Measurements from ENCODE around the gene NUPR1. TPM values are rescaled to one million over a fixed set of nuclear protein-coding genes. Genes with fewer than 3 reads are reported as not detected.

NUPR1 gene
- polyA plus RNA-seq, 1 of the 3 experiments (the other 2 are of a cell fraction): 0.61 TPM

DNA sequence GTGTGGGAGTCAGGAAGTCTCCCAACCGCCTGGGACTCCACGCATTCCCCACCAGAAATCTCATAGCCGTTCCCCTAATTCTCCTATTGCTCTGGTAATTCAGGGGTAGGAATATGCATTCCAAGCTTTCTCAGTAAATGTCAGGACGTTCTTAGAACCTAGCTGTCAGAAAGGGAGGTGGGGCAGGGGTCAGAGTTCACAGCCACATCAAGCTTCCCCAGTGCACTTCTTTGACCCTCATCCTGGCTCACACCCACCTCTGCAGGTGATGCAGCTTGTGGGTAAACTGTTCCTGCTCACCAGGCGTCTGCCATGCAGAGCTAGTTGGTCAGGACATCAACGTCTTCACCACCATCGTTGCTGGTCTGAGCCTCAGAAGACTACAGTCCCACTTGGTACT is 18.1 kb downstream of the NUPR1 start:
- Histone ChIP-seq H3K4me3 (ENCODE audit: low read depth in 2 of 2, low read length in 1 of 2) (no peak overlapping the region), H3K9me2 (no peaks in the 10 kb centered on the region), H3K4me2 (no peak overlapping the region), H3K9ac (no peak overlapping the region), H3F3A (replicated peaks; ENCODE audit: insufficient read depth) (no peaks in the 10 kb centered on the region), H2AFZ (ENCODE audit: low read depth) (no peak overlapping the region), H3K9me3 (no peaks in the 10 kb centered on the region), H3K4me1 (ENCODE audit: control insufficient read depth in 1 of 2, insufficient read depth in 2 of 2, low read depth in 1 of 2, low read length in 1 of 2) (no peaks in the 10 kb centered on the region), H3K79me2 (ENCODE audit: insufficient read depth) (no peaks in the 10 kb centered on the region), H3K27me3 (ENCODE audit: insufficient read depth) (no peaks in the 10 kb centered on the region), H4K20me1 (ENCODE audit: insufficient read depth) (no peaks in the 10 kb centered on the region), H3K36me3 (replicated peaks in 1 of 2; ENCODE audit: control insufficient read depth in 1 of 2, insufficient read depth in 2 of 2, low read length in 1 of 2) (no peaks in the 10 kb centered on the region), H3K27ac (ENCODE audit: low read depth in 2 of 2, low read length in 1 of 2) (no peak overlapping the region)
- 74% methylated on average over 7 of the region's 7 CpGs for WGBS (ENCODE audit: low lambda C conversion rate)
- no peak for TF ChIP-seq FOSL2 (IDR thresholded peaks at IDR 0.05; ENCODE audit: borderline replicate concordance, low read depth)
- no peak for TF ChIP-seq GATA2 (CRISPR knock-in tag; IDR thresholded peaks at IDR 0.05)
- TF ChIP-seq, protein P1, sequence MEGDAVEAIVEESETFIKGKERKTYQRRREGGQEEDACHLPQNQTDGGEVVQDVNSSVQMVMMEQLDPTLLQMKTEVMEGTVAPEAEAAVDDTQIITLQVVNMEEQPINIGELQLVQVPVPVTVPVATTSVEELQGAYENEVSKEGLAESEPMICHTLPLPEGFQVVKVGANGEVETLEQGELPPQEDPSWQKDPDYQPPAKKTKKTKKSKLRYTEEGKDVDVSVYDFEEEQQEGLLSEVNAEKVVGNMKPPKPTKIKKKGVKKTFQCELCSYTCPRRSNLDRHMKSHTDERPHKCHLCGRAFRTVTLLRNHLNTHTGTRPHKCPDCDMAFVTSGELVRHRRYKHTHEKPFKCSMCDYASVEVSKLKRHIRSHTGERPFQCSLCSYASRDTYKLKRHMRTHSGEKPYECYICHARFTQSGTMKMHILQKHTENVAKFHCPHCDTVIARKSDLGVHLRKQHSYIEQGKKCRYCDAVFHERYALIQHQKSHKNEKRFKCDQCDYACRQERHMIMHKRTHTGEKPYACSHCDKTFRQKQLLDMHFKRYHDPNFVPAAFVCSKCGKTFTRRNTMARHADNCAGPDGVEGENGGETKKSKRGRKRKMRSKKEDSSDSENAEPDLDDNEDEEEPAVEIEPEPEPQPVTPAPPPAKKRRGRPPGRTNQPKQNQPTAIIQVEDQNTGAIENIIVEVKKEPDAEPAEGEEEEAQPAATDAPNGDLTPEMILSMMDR (IDR thresholded peaks at IDR 0.05): no peak
- no peak for TF ChIP-seq TEAD4 (IDR thresholded peaks at IDR 0.05; ENCODE audit: borderline replicate concordance, insufficient read depth)
- TF ChIP-seq SIN3A (IDR thresholded peaks at IDR 0.05; ENCODE audit: borderline replicate concordance, low read depth, low read length): no peak
- no peak for TF ChIP-seq JUND (IDR thresholded peaks at IDR 0.05)
- TF ChIP-seq SMC3 (IDR thresholded peaks at IDR 0.05; ENCODE audit: low read depth, low read length): no peak
- no peak for TF ChIP-seq RFX5 (IDR thresholded peaks at IDR 0.05; ENCODE audit: low read length)
- TF ChIP-seq GABPA (IDR thresholded peaks at IDR 0.05; ENCODE audit: low read depth): no peak
- TF ChIP-seq CHD2 (IDR thresholded peaks at IDR 0.05; ENCODE audit: low read length, partially characterized antibody): no peak
- DNase-seq: no peak
- CTCF ChIA-PET: interaction anchor here (0.6 kb wide), 1 partner anchor 471 kb away, joined by 3 read pairs; no protein-coding TSS in a partner anchor
- POLR2A ChIA-PET: no interaction called here

DNA sequence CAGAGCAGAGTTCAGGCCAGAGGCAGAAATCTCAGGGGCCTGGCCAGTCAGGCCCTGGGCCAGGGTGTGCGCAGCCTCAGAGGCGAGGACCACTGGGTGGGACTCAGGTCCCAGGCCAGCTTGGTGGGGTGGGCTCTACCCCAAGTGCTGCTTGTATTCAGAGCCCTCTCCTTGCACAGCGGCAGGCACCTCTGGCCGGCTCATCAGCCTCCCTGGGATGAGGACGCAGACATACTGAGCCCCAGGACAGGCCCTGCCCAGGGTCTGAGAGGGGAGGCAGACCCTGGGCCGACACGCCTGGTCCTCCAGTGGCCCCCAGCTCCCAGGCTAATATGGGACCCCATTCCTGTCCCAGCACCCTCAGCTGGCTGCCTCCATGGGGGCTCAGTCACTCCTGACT is 24.5 kb downstream of the NUPR1 start:
- Histone ChIP-seq H3K9me2 (no peaks in the 10 kb centered on the region), H4K20me1 (ENCODE audit: insufficient read depth) (no peaks in the 10 kb centered on the region), H3K27me3 (ENCODE audit: insufficient read depth) (no peaks in the 10 kb centered on the region), H3K4me3 (ENCODE audit: low read depth in 2 of 2, low read length in 1 of 2) (no peak overlapping the region), H3K4me2 (no peak overlapping the region), H3K4me1 (ENCODE audit: control insufficient read depth in 1 of 2, insufficient read depth in 2 of 2, low read depth in 1 of 2, low read length in 1 of 2) (no peaks in the 10 kb centered on the region), H2AFZ (ENCODE audit: low read depth) (no peak overlapping the region), H3K27ac (ENCODE audit: low read depth in 2 of 2, low read length in 1 of 2) (no peak overlapping the region), H3K36me3 (replicated peaks in 1 of 2; ENCODE audit: control insufficient read depth in 1 of 2, insufficient read depth in 2 of 2, low read length in 1 of 2) (no peaks in the 10 kb centered on the region), H3K9ac (no peak overlapping the region), H3K79me2 (ENCODE audit: insufficient read depth) (no peaks in the 10 kb centered on the region), H3K9me3 (no peaks in the 10 kb centered on the region), H3F3A (replicated peaks; ENCODE audit: insufficient read depth) (no peaks in the 10 kb centered on the region)
- no CpG with 5 or more reads among the region's 7 CpGs for WGBS (ENCODE audit: low lambda C conversion rate)
- ChIA-PET CTCF (no interaction called here), POLR2A (no interaction called here)
- DNase-seq: no peak
- TF ChIP-seq NFIC (IDR thresholded peaks at IDR 0.05; ENCODE audit: borderline replicate concordance): no peak
- TF ChIP-seq ELF1 (IDR thresholded peaks at IDR 0.05): no peak
- no peak for TF ChIP-seq NRF1 (IDR thresholded peaks at IDR 0.05; ENCODE audit: low read depth, low read length)

All from SK-N-SH (cell line).